Stimulated activated CD4-positive, alpha-beta T cell treated with anti-CD3 and anti-CD28 coated beads, TNF-alpha, amount 100 ng/mL, for 48 hours (primary cell): ENCODE results near the gene FNBP1L.
"Not testable (repeated sequence)": the region's sequence is repeated elsewhere in the genome, so short reads cannot be mapped to it uniquely, and the experiment has no call there.

Source experiments
- DNase-seq, 3 donors: peaks; one replicate each; pipeline ENCODE4 v3.0.0-alpha.2; 2020; ENCODE audit warnings: low read depth in 3 of 3

Gene FNBP1L

GRCh38 chr1:93573940-93574469 is 126.1 kb downstream of the FNBP1L start:
- DNase-seq: no peak

- DNase-seq: no peak
Measured at GRCh38 chr1:93574511-93574910, 126.6 kb downstream of the FNBP1L start.

- no peak for DNase-seq
Measured at GRCh38 chr1:93574991-93575390, 127.1 kb downstream of the FNBP1L start.

GRCh38 chr1:93575621-93576284 is 127.8 kb downstream of the FNBP1L start:
- no peak for DNase-seq

GRCh38 chr1:93576346-93576745 is 128.4 kb downstream of the FNBP1L start:
- no peak for DNase-seq

- no peak for DNase-seq
Measured at GRCh38 chr1:93576746-93577145, 128.8 kb downstream of the FNBP1L start.

- no peak for DNase-seq
Measured at GRCh38 chr1:93577536-93578432, 129.9 kb downstream of the FNBP1L start.

- DNase-seq: no peak
Measured at GRCh38 chr1:93578433-93578830, 130.5 kb downstream of the FNBP1L start.

GRCh38 chr1:93578911-93579825 is 131.2 kb downstream of the FNBP1L start:
- DNase-seq: no peak

GRCh38 chr1:93579891-93580290 is 132.0 kb downstream of the FNBP1L start:
- no peak for DNase-seq

GRCh38 chr1:93581917-93582850 is 134.3 kb downstream of the FNBP1L start:
- no peak for DNase-seq

- DNase-seq: no peak
Measured at GRCh38 chr1:93584261-93585003, 136.5 kb downstream of the FNBP1L start.

GRCh38 chr1:93585059-93585966 is 137.4 kb downstream of the FNBP1L start:
- DNase-seq: no peak

- no peak for DNase-seq
Measured at GRCh38 chr1:93587354-93587753, 139.4 kb downstream of the FNBP1L start.

GRCh38 chr1:93588206-93588605 is 140.3 kb downstream of the FNBP1L start:
- no peak for DNase-seq

GRCh38 chr1:93588955-93589354 is 141.0 kb downstream of the FNBP1L start:
- DNase-seq: no peak

- DNase-seq: not testable (repeated sequence)
Measured at GRCh38 chr1:93591291-93591675, 143.4 kb downstream of the FNBP1L start.

- DNase-seq: no peak
Measured at GRCh38 chr1:93591676-93592550, 144.0 kb downstream of the FNBP1L start.
